Kidney (tissue), 14 donors: ENCODE measurements around the gene TMEM14A. TPM values are rescaled to one million over a fixed set of nuclear protein-coding genes. Genes with fewer than 3 reads are reported as not detected.

Experiments
- DNase-seq, 5 donors: peaks; one replicate each; pipeline ENCODE4 v3.0.0-alpha.2; 2013 to 2020
- FAIRE-seq: peaks from 2 replicates; lab custom pipeline; 2012; peaks lifted over from hg19 to GRCh38; lab: Jason Lieb, UNC
- H3K27ac ChIP-seq, 2 donors: one replicate each; pipeline ENCODE4 v1.7.0; 2013; ENCODE audit warnings: low read depth in 2 of 2, low read length in 2 of 2, inconsistent platforms in 1 of 2
- H3K27me3 ChIP-seq: one replicate; pipeline ENCODE4 v1.7.1; 2013; ENCODE audit warnings: low read length, inconsistent platforms; ENCODE audit not compliant: control insufficient read depth, insufficient read depth
- H3K36me3 ChIP-seq, 3 donors: one replicate each; pipeline versions ENCODE4 v1.7.0 to v1.7.1; 2013; ENCODE audit warnings: low read length in 3 of 3, control low read depth in 1 of 3, inconsistent platforms in 1 of 3; ENCODE audit not compliant: insufficient read depth in 3 of 3, control insufficient read depth in 2 of 3
- H3K4me1 ChIP-seq, 3 donors: one replicate each; pipeline versions ENCODE4 v1.7.0 to v1.7.1; 2013; ENCODE audit warnings: low read length in 3 of 3, inconsistent platforms in 1 of 3, low read depth in 1 of 3; ENCODE audit not compliant: control insufficient read depth in 2 of 3, insufficient read depth in 2 of 3
- H3K4me3 ChIP-seq, 3 donors: one replicate each; pipeline versions ENCODE4 v1.7.0 to v1.8.1; 2013; ENCODE audit warnings: low read length in 3 of 3, control low read depth in 1 of 3, inconsistent platforms in 1 of 3
- H3K9ac ChIP-seq, 3 donors: one replicate each; pipeline versions ENCODE4 v1.7.0 to v1.7.1; 2013; ENCODE audit warnings: low read length in 3 of 3, control low read depth in 1 of 3, inconsistent platforms in 1 of 3
- H3K9me3 ChIP-seq, 3 donors: one replicate each; pipeline versions ENCODE4 v1.7.0 to v1.7.1; 2013; ENCODE audit warnings: low read length in 3 of 3, control low read depth in 1 of 3, inconsistent platforms in 1 of 3; ENCODE audit not compliant: control insufficient read depth in 2 of 3, insufficient read depth in 1 of 3
- intact Hi-C: fragments of 100-400 bp; cut with DNase I; formaldehyde crosslinking; loops from one replicate; pipeline ENCODE4 v1.11.1; 2022
- polyA plus RNA-seq: library from polyadenylated mRNA; stranded (reverse); fragments of 350-450 nt; fragmentation: Illumina TruSeq; extraction: RNeasy Lipid Tissue Mini Kit (QIAGEN cat#74804); gene quantifications from one replicate; pipeline ENCODE4 v1.2.3, GENCODE V29; 2014; ENCODE audit warnings: low read depth, low replicate concordance; ENCODE audit not compliant: insufficient read depth
- total RNA-seq: library from RNA; stranded (reverse); fragmentation: NEBNext Ultra II Directional; extraction: Animal tissue kit (Norgen Biotek cat#: 25700); gene quantifications from one replicate; pipeline ENCODE4 v1.2.1, GENCODE V29; 2021
- TF ChIP-seq, protein P1 (sequence below): IDR thresholded peaks from 3 replicates; pipeline ENCODE4 v1.5.1; 2012; ENCODE audit warnings: mild to moderate bottlenecking, moderate library complexity, borderline replicate concordance; ENCODE audit not compliant: insufficient read depth; ENCODE audit errors: extremely low read depth
- donor health status: control.
- donor health status: control.
- donor health status: control.
- donor health status: control.
- donor health status: control.
- donor health status: DM: yes; HTN: yes; CAD: no.
- donor health status: Normal renal cell carcinoma (clear cell type).

The TMEM14A gene
- total and polyA plus RNA-seq, 2 donors from 2014 or later = 23.8 to 48.8 TPM

GRCh38 chr6:52663120-52663935, 7.6 kb upstream of the TMEM14A start:
- DNase-seq (peak in 4 of 5 donors; percentile 54 to 92 (median 80)), FAIRE-seq (peak; percentile 93)
- intact Hi-C loops = loop anchor here (5.0 kb wide), 1 partner anchor 251 kb away; no protein-coding TSS in a partner anchor
- H3K27ac ChIP-seq = peak overlapping the region in 1 of 2 donors; percentile 41
- TF ChIP-seq, protein P1, sequence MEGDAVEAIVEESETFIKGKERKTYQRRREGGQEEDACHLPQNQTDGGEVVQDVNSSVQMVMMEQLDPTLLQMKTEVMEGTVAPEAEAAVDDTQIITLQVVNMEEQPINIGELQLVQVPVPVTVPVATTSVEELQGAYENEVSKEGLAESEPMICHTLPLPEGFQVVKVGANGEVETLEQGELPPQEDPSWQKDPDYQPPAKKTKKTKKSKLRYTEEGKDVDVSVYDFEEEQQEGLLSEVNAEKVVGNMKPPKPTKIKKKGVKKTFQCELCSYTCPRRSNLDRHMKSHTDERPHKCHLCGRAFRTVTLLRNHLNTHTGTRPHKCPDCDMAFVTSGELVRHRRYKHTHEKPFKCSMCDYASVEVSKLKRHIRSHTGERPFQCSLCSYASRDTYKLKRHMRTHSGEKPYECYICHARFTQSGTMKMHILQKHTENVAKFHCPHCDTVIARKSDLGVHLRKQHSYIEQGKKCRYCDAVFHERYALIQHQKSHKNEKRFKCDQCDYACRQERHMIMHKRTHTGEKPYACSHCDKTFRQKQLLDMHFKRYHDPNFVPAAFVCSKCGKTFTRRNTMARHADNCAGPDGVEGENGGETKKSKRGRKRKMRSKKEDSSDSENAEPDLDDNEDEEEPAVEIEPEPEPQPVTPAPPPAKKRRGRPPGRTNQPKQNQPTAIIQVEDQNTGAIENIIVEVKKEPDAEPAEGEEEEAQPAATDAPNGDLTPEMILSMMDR = peak; percentile 93
- no peaks in the 10 kb centered on the region for H3K36me3 ChIP-seq
- H3K9me3 ChIP-seq = no peaks in the 10 kb centered on the region
- H3K4me1 ChIP-seq = peaks cover 0 to 10% (median 6%) of the 10 kb centered on the region in 3 donors
- H3K9ac ChIP-seq = peak overlapping the region in 2 of 3 donors; percentile 54 to 62
- H3K4me3 ChIP-seq = peak overlapping the region; percentile 62 to 81 (median 67)
- no peaks in the 10 kb centered on the region for H3K27me3 ChIP-seq

- no peak for FAIRE-seq
- no peak for DNase-seq
- peak overlapping the region; percentile 33 to 41 for H3K27ac ChIP-seq
Measured at GRCh38 chr6:52663936-52664185, 7.1 kb upstream of the TMEM14A start.

DNA sequence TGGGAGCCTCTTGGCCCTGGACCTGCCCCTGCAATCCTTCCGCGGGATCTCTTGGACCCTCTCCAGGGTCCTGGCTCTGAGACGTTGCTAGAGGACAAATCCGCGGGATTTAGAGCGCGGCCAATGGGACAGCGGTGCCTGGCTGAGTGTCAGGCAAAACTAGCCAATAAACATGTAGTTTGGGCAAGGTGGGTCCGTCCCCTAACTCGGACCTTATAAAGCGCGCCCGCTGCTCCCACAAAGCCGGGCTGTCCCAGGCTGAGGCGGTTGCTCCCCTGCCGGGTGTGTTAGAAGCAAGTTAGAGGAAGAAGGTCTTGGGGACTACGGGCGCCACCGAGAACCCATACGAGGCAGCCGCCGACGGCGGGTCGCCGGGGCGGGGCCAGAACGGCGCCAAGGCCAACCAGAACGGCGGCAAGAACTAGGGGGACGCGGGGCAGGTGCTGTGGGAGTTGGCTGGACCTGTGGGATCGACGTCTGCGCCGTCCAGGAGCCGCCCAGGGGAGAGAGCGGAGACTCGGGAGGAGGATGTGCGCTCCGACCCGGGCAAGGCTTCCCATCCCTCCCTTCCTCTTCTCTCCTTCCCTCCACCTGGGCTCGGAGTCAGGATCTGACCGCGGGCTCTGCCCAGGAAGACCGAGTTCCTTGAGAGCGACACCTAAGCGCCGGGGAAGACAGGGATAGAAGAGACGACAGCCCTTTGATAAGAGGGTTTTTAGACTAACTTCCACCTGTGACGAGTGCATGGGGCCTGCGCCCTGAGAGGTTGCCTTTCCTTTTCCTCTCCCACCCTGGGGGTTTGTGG, 6.5 kb upstream of the TMEM14A start:
- FAIRE-seq = peak; percentile 35
- intact Hi-C loops = loop anchor here (5.0 kb wide), 1 partner anchor 252 kb away; no protein-coding TSS in a partner anchor
- peaks cover 0 to 10% (median 6%) of the 10 kb centered on the region in 3 donors for H3K4me1 ChIP-seq
- peak overlapping the region; percentile 62 to 81 (median 67) for H3K4me3 ChIP-seq
- no peaks in the 10 kb centered on the region for H3K27me3 ChIP-seq
- no peaks in the 10 kb centered on the region for H3K9me3 ChIP-seq
- TF ChIP-seq, protein P1 = no peak
- H3K27ac ChIP-seq = peak overlapping the region; percentile 41 to 63
- peak; percentile 96 to 98 (median 96) for DNase-seq
- H3K36me3 ChIP-seq = no peaks in the 10 kb centered on the region
- peak overlapping the region; percentile 54 to 63 (median 62) for H3K9ac ChIP-seq

More at GRCh38 chr6:52663936-52664185, 7.1 kb upstream of the TMEM14A start:
- TF ChIP-seq, protein P1 = no peak
- no peaks in the 10 kb centered on the region for H3K27me3 ChIP-seq
- H3K4me3 ChIP-seq = peak overlapping the region; percentile 62 to 81 (median 67)
- intact Hi-C loops = loop anchor here (5.0 kb wide), 1 partner anchor 252 kb away; no protein-coding TSS in a partner anchor
- H3K9me3 ChIP-seq = no peaks in the 10 kb centered on the region
- H3K36me3 ChIP-seq = no peaks in the 10 kb centered on the region
- H3K9ac ChIP-seq = peak overlapping the region in 2 of 3 donors; percentile 54 to 62
- peaks cover 0 to 10% (median 6%) of the 10 kb centered on the region in 3 donors for H3K4me1 ChIP-seq
